Activated effector memory CD4-positive, alpha-beta T cell treated with anti-CD3 and anti-CD28 coated beads, Interleukin-2, amount 50 U/mL, for 16 hours (primary cell): ENCODE measurements around the gene BPTF.
"Not testable (repeated sequence)": the region's sequence is repeated elsewhere in the genome, so short reads cannot be mapped to it uniquely, and the experiment has no call there.

Experiments
- DNase-seq: peaks from one replicate; pipeline ENCODE4 v3.0.0-alpha.2; 2020

BPTF gene

GRCh38 chr17:67980883-67981282, 155.6 kb downstream of the BPTF start:
- DNase-seq = not testable (repeated sequence)

GRCh38 chr17:67982034-67982640, 156.8 kb downstream of the BPTF start:
- no peak for DNase-seq

GRCh38 chr17:67982686-67983382, 157.5 kb downstream of the BPTF start:
- no peak for DNase-seq

GRCh38 chr17:67983383-67983688, 158.0 kb downstream of the BPTF start:
- DNase-seq = no peak

GRCh38 chr17:67990909-67991308, 165.6 kb downstream of the BPTF start:
- no peak for DNase-seq

- peak; percentile 64 for DNase-seq
These were observed 167.3 kb downstream of the BPTF start for GRCh38 chr17:67992548-67993152.

GRCh38 chr17:67993153-67993997, 168.1 kb downstream of the BPTF start:
- peak; percentile 88 for DNase-seq

- no peak for DNase-seq
These were observed 168.7 kb downstream of the BPTF start for GRCh38 chr17:67993998-67994361.

- no peak for DNase-seq
These were observed 169.7 kb downstream of the BPTF start for GRCh38 chr17:67994817-67995569.

GRCh38 chr17:67995570-67996263, 170.4 kb downstream of the BPTF start:
- peak; percentile 68 for DNase-seq

- DNase-seq = not testable (repeated sequence)
These were observed 171.2 kb downstream of the BPTF start, which contains the start of gene C17orf58 for GRCh38 chr17:67996301-67997171. Gene C17orf58 (minus strand): TSS chr17:67996469. CDS start chr17:67996198, 271 bp downstream.

GRCh38 chr17:67998466-67998865, 173.2 kb downstream of the BPTF start:
- DNase-seq = no peak

- DNase-seq = no peak
These were observed 174.1 kb downstream of the BPTF start for GRCh38 chr17:67999291-67999911.

- no peak for DNase-seq
These were observed 178.9 kb downstream of the BPTF start for GRCh38 chr17:68004201-68004600.

GRCh38 chr17:68006797-68007196, 181.5 kb downstream of the BPTF start:
- no peak for DNase-seq

GRCh38 chr17:68011199-68011665, 185.9 kb downstream of the BPTF start:
- DNase-seq = peak; percentile 89

- no peak for DNase-seq
These were observed 188.1 kb downstream of the BPTF start for GRCh38 chr17:68013385-68013784.

GRCh38 chr17:68015081-68015723, 189.9 kb downstream of the BPTF start:
- DNase-seq = no peak

GRCh38 chr17:68016838-68017237, 191.5 kb downstream of the BPTF start:
- no peak for DNase-seq

GRCh38 chr17:68018493-68018892, 193.2 kb downstream of the BPTF start:
- DNase-seq = not testable (repeated sequence)
